Neural progenitor cell (in vitro differentiated cells): ENCODE results near the gene ACACA. TPM values are rescaled to one million over a fixed set of nuclear protein-coding genes. Genes with fewer than 3 reads are reported as not detected.
"Not testable (repeated sequence)": the region's sequence is repeated elsewhere in the genome, so short reads cannot be mapped to it uniquely, and the experiment has no call there.

Experiments used
- DNase-seq: peaks from one replicate; pipeline ENCODE4 v3.0.0-alpha.2; 2016; ENCODE audit warnings: low spot score
- H2AFZ ChIP-seq: fragments of 200-600 bp; sonication (generic); replicated peaks from 2 replicates; pipeline ENCODE4 v1.6.1; 2016; ENCODE audit warnings: antibody characterized with exemption
- H3F3A ChIP-seq: fragments of 200-600 bp; sonication (generic); 2 replicates; pipeline ENCODE4 v1.6.1; 2016; ENCODE audit warnings: antibody characterized with exemption, low read depth
- H3K27ac ChIP-seq: fragments of 200-600 bp; sonication (generic); 2 replicates; pipeline ENCODE4 v1.5.1; 2016; ENCODE audit warnings: mild to moderate bottlenecking
- H3K27me3 ChIP-seq: fragments of 200-600 bp; sonication (generic); 2 replicates; pipeline ENCODE4 v1.6.1; 2016; ENCODE audit warnings: mild to moderate bottlenecking, moderate library complexity
- H3K36me3 ChIP-seq: fragments of 200-600 bp; sonication (generic); 2 replicates; pipeline ENCODE4 v1.5.1; 2016
- H3K4me1 ChIP-seq: fragments of 200-600 bp; sonication (generic); 2 replicates; pipeline ENCODE4 v1.6.1; 2016; ENCODE audit warnings: mixed run types
- H3K4me2 ChIP-seq: fragments of 200-600 bp; sonication (generic); 2 replicates; pipeline ENCODE4 v1.6.1; 2016
- H3K4me3 ChIP-seq: fragments of 200-600 bp; sonication (generic); 2 replicates; pipeline ENCODE4 v1.5.1; 2016
- H3K79me2 ChIP-seq: fragments of 200-600 bp; sonication (generic); 2 replicates; pipeline ENCODE4 v1.6.1; 2016; ENCODE audit warnings: low read depth
- H3K9ac ChIP-seq: fragments of 200-600 bp; sonication (generic); 2 replicates; pipeline ENCODE4 v1.6.1; 2016
- H3K9me3 ChIP-seq: fragments of 200-600 bp; sonication (generic); 2 replicates; pipeline ENCODE4 v1.5.1; 2016; ENCODE audit warnings: low read depth
- H4K20me1 ChIP-seq: fragments of 200-600 bp; sonication (generic); 2 replicates; pipeline ENCODE4 v1.6.1; 2016; ENCODE audit warnings: low read depth
- H3K27ac Mint-ChIP-seq: 3 replicates; pipeline ENCODE4 v1.8.0; 2021; ENCODE audit warnings: mixed read lengths
- H3K27me3 Mint-ChIP-seq: 2 replicates; pipeline ENCODE4 v1.8.0; 2022; ENCODE audit warnings: low read depth, mild to moderate bottlenecking, inconsistent platforms, moderate library complexity, mixed read lengths; ENCODE audit not compliant: insufficient read depth
- H3K36me3 Mint-ChIP-seq: 3 replicates; pipeline ENCODE4 v1.8.0; 2021; ENCODE audit warnings: mixed read lengths
- H3K4me1 Mint-ChIP-seq: 3 replicates; pipeline ENCODE4 v1.8.0; 2021; ENCODE audit warnings: mixed read lengths
- H3K4me3 Mint-ChIP-seq: 3 replicates; pipeline ENCODE4 v1.8.0; 2021; ENCODE audit warnings: mild to moderate bottlenecking, moderate library complexity, mixed read lengths
- H3K9me3 Mint-ChIP-seq: 3 replicates; pipeline ENCODE4 v1.8.0; 2020; ENCODE audit warnings: mixed read lengths
- EZH2 ChIP-seq: fragments of 200-600 bp; sonication (generic); IDR thresholded peaks from 2 replicates; pipeline ENCODE4 v1.6.1; 2017; ENCODE audit warnings: antibody characterized with exemption, mild to moderate bottlenecking, moderate library complexity
- EZH2phosphoT487 ChIP-seq: fragments of 200-600 bp; sonication (generic); IDR thresholded peaks from 2 replicates; pipeline ENCODE4 v1.6.1; 2017; ENCODE audit warnings: antibody characterized with exemption
- total RNA-seq: library from RNA; depleted of rRNA; stranded (reverse); fragments of >200 nt; gene quantifications from 2 replicates; pipeline ENCODE4 v1.2.3, GENCODE V29; 2015; ENCODE audit warnings: low replicate concordance
- TF ChIP-seq, protein P1 (sequence below): fragments of 200-600 bp; sonication (generic); IDR thresholded peaks from 2 replicates; pipeline ENCODE4 v1.5.1; 2017; ENCODE audit warnings: antibody characterized with exemption, mild to moderate bottlenecking

Gene ACACA
- total RNA-seq, 1 donor from 2014 or later = 88.6 TPM

DNA sequence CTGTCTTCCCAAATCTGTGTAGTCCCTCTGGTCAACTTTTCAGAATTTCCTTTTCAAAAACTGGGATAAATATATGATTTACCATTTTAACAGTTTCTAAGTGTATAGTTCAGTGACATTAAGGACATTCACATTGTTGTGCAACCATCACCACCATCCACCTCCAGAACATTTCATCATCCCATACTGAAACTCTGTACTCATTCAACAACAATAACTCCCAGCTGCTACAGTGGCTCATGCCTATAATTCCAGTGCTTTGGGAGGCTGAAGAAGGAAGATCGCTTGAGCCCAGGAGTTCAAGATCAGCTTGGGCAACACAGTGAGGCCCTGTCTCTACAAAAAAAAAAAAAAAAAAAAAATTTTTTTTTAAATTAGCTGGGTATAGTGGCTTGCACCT lies 326.9 kb downstream of the ACACA start:
- Histone ChIP-seq H3K36me3 (no peaks in the 10 kb centered on the region), H3K27me3 (no peaks in the 10 kb centered on the region), H3K4me2 (no peak overlapping the region), H3K9me3 (no peaks in the 10 kb centered on the region), H3K4me1 (peaks cover 18% of the 10 kb centered on the region), H3F3A (peaks cover 6% of the 10 kb centered on the region), H3K27ac (no peak overlapping the region), H3K4me3 (no peak overlapping the region), H4K20me1 (no peaks in the 10 kb centered on the region), H3K9ac (no peak overlapping the region), H2AFZ (no peak overlapping the region), H3K79me2 (no peaks in the 10 kb centered on the region)
- H3K4me3 Mint-ChIP-seq = no peak overlapping the region
- peaks cover 6% of the 10 kb centered on the region for H3K27me3 Mint-ChIP-seq
- peaks cover 11% of the 10 kb centered on the region for H3K9me3 Mint-ChIP-seq
- H3K27ac Mint-ChIP-seq = no peak overlapping the region
- DNase-seq = no peak
- peaks cover 3% of the 10 kb centered on the region for H3K4me1 Mint-ChIP-seq
- peaks cover 6% of the 10 kb centered on the region for H3K36me3 Mint-ChIP-seq
- no peak for TF ChIP-seq EZH2phosphoT487

DNA sequence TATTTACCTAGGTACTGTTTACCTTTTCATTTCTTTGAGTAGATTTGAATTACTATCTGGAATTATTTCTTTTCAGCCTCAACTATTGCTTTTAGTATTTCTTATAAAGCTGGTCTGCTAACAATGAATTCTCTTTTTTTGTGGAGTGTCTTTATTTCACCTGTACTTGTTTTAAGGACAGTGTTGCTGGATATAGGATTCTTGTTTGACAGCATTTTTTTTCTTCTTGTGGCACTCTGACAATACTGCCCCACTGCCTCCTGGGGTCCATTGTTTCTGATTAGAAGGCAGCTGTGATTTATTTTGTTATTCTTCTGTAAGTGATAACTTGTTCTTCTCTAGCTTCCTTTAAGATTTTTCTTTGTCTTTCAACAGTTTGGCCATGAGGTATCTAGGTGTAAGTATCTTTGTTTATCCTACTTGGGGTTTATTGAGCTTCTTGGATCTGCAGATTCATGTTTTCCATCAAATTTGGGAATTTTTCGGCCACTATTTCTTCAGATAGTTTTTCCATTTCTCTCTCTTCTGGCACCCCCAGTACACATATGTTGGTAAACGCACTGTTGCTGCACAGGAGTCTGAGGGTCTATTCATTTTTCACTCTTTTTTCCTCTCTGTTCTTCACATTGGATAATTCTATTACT lies 327.4 kb downstream of the ACACA start:
- Histone ChIP-seq H2AFZ (no peak overlapping the region), H4K20me1 (no peaks in the 10 kb centered on the region), H3K27me3 (no peaks in the 10 kb centered on the region), H3K4me2 (no peak overlapping the region), H3K79me2 (no peaks in the 10 kb centered on the region), H3K9me3 (no peaks in the 10 kb centered on the region), H3K9ac (no peak overlapping the region), H3F3A (peaks cover 6% of the 10 kb centered on the region), H3K36me3 (no peaks in the 10 kb centered on the region), H3K4me1 (peaks cover 18% of the 10 kb centered on the region), H3K27ac (no peak overlapping the region), H3K4me3 (no peak overlapping the region)
- peaks cover 3% of the 10 kb centered on the region for H3K4me1 Mint-ChIP-seq
- H3K27ac Mint-ChIP-seq = no peak overlapping the region
- peaks cover 11% of the 10 kb centered on the region for H3K9me3 Mint-ChIP-seq
- H3K36me3 Mint-ChIP-seq = peaks cover 3% of the 10 kb centered on the region
- H3K4me3 Mint-ChIP-seq = no peak overlapping the region
- peaks cover 6% of the 10 kb centered on the region for H3K27me3 Mint-ChIP-seq
- TF ChIP-seq EZH2phosphoT487 = no peak
- TF ChIP-seq, protein P1, sequence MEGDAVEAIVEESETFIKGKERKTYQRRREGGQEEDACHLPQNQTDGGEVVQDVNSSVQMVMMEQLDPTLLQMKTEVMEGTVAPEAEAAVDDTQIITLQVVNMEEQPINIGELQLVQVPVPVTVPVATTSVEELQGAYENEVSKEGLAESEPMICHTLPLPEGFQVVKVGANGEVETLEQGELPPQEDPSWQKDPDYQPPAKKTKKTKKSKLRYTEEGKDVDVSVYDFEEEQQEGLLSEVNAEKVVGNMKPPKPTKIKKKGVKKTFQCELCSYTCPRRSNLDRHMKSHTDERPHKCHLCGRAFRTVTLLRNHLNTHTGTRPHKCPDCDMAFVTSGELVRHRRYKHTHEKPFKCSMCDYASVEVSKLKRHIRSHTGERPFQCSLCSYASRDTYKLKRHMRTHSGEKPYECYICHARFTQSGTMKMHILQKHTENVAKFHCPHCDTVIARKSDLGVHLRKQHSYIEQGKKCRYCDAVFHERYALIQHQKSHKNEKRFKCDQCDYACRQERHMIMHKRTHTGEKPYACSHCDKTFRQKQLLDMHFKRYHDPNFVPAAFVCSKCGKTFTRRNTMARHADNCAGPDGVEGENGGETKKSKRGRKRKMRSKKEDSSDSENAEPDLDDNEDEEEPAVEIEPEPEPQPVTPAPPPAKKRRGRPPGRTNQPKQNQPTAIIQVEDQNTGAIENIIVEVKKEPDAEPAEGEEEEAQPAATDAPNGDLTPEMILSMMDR = no peak
- no peak for TF ChIP-seq EZH2
- DNase-seq = no peak

DNA sequence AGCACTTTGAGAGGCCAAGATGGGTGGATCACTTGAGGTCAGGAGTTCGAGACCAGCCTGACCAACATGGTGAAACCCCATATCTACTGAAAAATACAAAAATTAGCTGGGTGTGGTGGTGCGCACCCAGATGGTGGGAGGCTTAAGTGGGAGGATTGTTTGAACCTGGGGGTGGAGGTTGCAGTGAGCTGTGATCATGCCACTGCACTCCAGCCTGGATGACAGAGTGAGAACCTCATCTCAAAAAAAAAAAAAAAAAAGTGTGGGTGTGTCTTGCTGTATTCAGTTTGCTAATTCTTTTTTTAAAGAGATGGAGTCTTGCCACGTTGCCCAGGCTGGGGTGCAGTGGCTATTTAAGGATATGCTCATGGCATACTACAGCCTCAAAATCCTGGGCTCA lies 333.2 kb downstream of the ACACA start:
- H3K9ac ChIP-seq, H3K9me3 ChIP-seq, H3K36me3 ChIP-seq, H3K27ac Mint-ChIP-seq, H3K4me1 Mint-ChIP-seq, H3K36me3 Mint-ChIP-seq, H3K4me3 Mint-ChIP-seq, H3K79me2 ChIP-seq, H3K9me3 Mint-ChIP-seq, H3K4me2 ChIP-seq, H2AFZ ChIP-seq, H3K4me3 ChIP-seq, H3K27me3 ChIP-seq, H3F3A ChIP-seq, H4K20me1 ChIP-seq, DNase-seq, H3K27me3 Mint-ChIP-seq, H3K27ac ChIP-seq, H3K4me1 ChIP-seq: not testable (repeated sequence)

DNA sequence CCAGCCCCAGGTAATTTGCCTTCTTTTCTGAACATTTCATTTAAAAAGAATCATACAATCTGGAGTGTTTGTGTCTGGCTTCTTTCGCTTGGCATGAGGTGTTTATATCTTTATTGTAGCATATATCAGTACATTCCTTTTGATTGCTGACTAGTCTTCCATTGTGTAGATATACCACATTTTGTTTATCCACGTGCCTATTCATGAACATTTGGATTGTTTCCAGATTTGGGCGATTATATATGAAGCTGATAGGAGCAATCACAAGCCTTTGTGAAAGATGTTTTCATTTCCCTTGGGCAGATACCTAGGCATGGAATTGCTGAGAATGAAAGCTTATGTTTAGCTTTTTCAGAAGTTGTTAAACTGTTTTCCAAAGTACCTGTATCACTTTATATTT lies 337.5 kb downstream of the ACACA start:
- Mint-ChIP-seq H3K27ac (no peak overlapping the region), H3K27me3 (peaks cover 2% of the 10 kb centered on the region), H3K36me3 (no peaks in the 10 kb centered on the region), H3K4me3 (no peak overlapping the region), H3K9me3 (peaks cover 2% of the 10 kb centered on the region), H3K4me1 (peaks cover 22% of the 10 kb centered on the region)
- no peak overlapping the region for H3K27ac ChIP-seq
- H3K79me2 ChIP-seq = no peaks in the 10 kb centered on the region
- no peaks in the 10 kb centered on the region for H4K20me1 ChIP-seq
- no peaks in the 10 kb centered on the region for H3K9me3 ChIP-seq
- H3K4me3 ChIP-seq = no peak overlapping the region
- H3K27me3 ChIP-seq = peaks cover 24% of the 10 kb centered on the region
- H3K36me3 ChIP-seq = no peaks in the 10 kb centered on the region
- DNase-seq = no peak
- peaks cover 3% of the 10 kb centered on the region for H3F3A ChIP-seq
- H3K4me1 ChIP-seq = peaks cover 11% of the 10 kb centered on the region
- H3K9ac ChIP-seq = no peak overlapping the region
- H2AFZ ChIP-seq = no peak overlapping the region
- TF ChIP-seq, protein P1 = no peak
- TF ChIP-seq EZH2phosphoT487 (no peak), EZH2 (no peak)
- H3K4me2 ChIP-seq = no peak overlapping the region
